C4-2B (cell line): ENCODE results near the gene FBXO36.

ENCODE experiments used
- H3K27ac ChIP-seq: fragments of 450-650 bp; 2 replicates; pipeline ENCODE4 v1.5.1; 2017
- ZFX ChIP-seq: fragments of 450-650 bp; IDR thresholded peaks from 2 replicates; pipeline ENCODE4 v1.6.1; 2017
- TF ChIP-seq, protein P1 (sequence below): fragments of 450-650 bp; conservative IDR thresholded peaks from 2 replicates; pipeline ENCODE4 v1.5.1; 2017; ENCODE audit warnings: mild to moderate bottlenecking

Gene FBXO36

GRCh38 chr2:229922449-229923386 lies at the start of gene FBXO36:
TSS of gene FBXO36 (plus strand) at chr2:229922503. CDS start at chr2:229922514, 11 bp downstream.
- H3K27ac ChIP-seq, result peak within 1 kb of the TSS; percentile 87
- peak; percentile 88 for TF ChIP-seq ZFX
- TF ChIP-seq, protein P1, sequence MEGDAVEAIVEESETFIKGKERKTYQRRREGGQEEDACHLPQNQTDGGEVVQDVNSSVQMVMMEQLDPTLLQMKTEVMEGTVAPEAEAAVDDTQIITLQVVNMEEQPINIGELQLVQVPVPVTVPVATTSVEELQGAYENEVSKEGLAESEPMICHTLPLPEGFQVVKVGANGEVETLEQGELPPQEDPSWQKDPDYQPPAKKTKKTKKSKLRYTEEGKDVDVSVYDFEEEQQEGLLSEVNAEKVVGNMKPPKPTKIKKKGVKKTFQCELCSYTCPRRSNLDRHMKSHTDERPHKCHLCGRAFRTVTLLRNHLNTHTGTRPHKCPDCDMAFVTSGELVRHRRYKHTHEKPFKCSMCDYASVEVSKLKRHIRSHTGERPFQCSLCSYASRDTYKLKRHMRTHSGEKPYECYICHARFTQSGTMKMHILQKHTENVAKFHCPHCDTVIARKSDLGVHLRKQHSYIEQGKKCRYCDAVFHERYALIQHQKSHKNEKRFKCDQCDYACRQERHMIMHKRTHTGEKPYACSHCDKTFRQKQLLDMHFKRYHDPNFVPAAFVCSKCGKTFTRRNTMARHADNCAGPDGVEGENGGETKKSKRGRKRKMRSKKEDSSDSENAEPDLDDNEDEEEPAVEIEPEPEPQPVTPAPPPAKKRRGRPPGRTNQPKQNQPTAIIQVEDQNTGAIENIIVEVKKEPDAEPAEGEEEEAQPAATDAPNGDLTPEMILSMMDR, result no peak

- TF ChIP-seq, protein P1, result no peak
- no peak for TF ChIP-seq ZFX
- no peak overlapping the region for H3K27ac ChIP-seq
These were observed 49.2 kb upstream of the FBXO36 start for GRCh38 chr2:229873123-229873581.

- TF ChIP-seq, protein P1, result no peak
- no peak for TF ChIP-seq ZFX
- no peak overlapping the region for H3K27ac ChIP-seq
These were observed 47.7 kb upstream of the FBXO36 start for GRCh38 chr2:229874647-229875046.

- H3K27ac ChIP-seq, result no peak overlapping the region
- no peak for TF ChIP-seq ZFX
- TF ChIP-seq, protein P1, result no peak
These were observed 46.8 kb upstream of the FBXO36 start for GRCh38 chr2:229875549-229875948.

- no peak overlapping the region for H3K27ac ChIP-seq
- TF ChIP-seq, protein P1, result no peak
- no peak for TF ChIP-seq ZFX
These were observed 42.9 kb upstream of the FBXO36 start for GRCh38 chr2:229879191-229879950.

- TF ChIP-seq, protein P1, result no peak
- TF ChIP-seq ZFX, result no peak
- no peak overlapping the region for H3K27ac ChIP-seq
These were observed 41.3 kb upstream of the FBXO36 start for GRCh38 chr2:229880892-229881586.
